GM19395 (cell line): ENCODE measurements around the gene CD83.
A peak's percentile ranks its signal among the peaks of the same experiment; 100 is the strongest.
"Not testable (repeated sequence)": the region's sequence is repeated elsewhere in the genome, so short reads cannot be mapped to it uniquely, and the experiment has no call there.

Source experiments
- ATAC-seq: cut with Tn5 transposase; IDR thresholded peaks from one replicate; pipeline ENCODE4 v1.9.1; 2021; ENCODE audit warnings: mild to moderate bottlenecking, moderate library complexity; ENCODE audit not compliant: unreplicated experiment

CD83 gene

GRCh38 chr6:14117158-14118090 lies at the start of gene CD83:
CD83 (plus strand) TSS chr6:14117772; CDS start chr6:14117812, 40 bp downstream.
- ATAC-seq = peak; percentile 55

- no peak for ATAC-seq
These were observed 49.4 kb upstream of the CD83 start for GRCh38 chr6:14068133-14068532.

GRCh38 chr6:14068623-14069022 lies 48.9 kb upstream of the CD83 start:
- no peak for ATAC-seq

GRCh38 chr6:14070457-14070856 lies 47.1 kb upstream of the CD83 start:
- ATAC-seq = no peak

- no peak for ATAC-seq
These were observed 45.5 kb upstream of the CD83 start for GRCh38 chr6:14072084-14072483.

- ATAC-seq = not testable (repeated sequence)
These were observed 43.8 kb upstream of the CD83 start for GRCh38 chr6:14073561-14074354.

GRCh38 chr6:14074476-14075094 lies 43.0 kb upstream of the CD83 start:
- ATAC-seq = no peak

- ATAC-seq = peak; percentile 66
These were observed 42.5 kb upstream of the CD83 start for GRCh38 chr6:14075095-14075503.

- ATAC-seq = no peak
These were observed 40.2 kb upstream of the CD83 start for GRCh38 chr6:14077193-14077867.

- no peak for ATAC-seq
These were observed 38.1 kb upstream of the CD83 start for GRCh38 chr6:14079433-14079832.

- no peak for ATAC-seq
These were observed 37.6 kb upstream of the CD83 start for GRCh38 chr6:14079971-14080370.

GRCh38 chr6:14081126-14081525 lies 36.4 kb upstream of the CD83 start:
- ATAC-seq = no peak

GRCh38 chr6:14082771-14083170 lies 34.8 kb upstream of the CD83 start:
- no peak for ATAC-seq

- ATAC-seq = no peak
These were observed 34.3 kb upstream of the CD83 start for GRCh38 chr6:14083262-14083661.

- ATAC-seq = no peak
These were observed 33.8 kb upstream of the CD83 start for GRCh38 chr6:14083751-14084150.

- ATAC-seq = no peak
These were observed 33.2 kb upstream of the CD83 start for GRCh38 chr6:14084388-14084787.

- no peak for ATAC-seq
These were observed 32.3 kb upstream of the CD83 start for GRCh38 chr6:14085176-14085787.

GRCh38 chr6:14086701-14087100 lies 30.9 kb upstream of the CD83 start:
- ATAC-seq = no peak

- no peak for ATAC-seq
These were observed 28.9 kb upstream of the CD83 start for GRCh38 chr6:14088600-14089192.

- peak; percentile 70 for ATAC-seq
These were observed 28.3 kb upstream of the CD83 start for GRCh38 chr6:14089224-14089623.
